NCI-H2107 treated with DMSO at 0.1 percent for 48 hours (cell line): Measurements from ENCODE around the gene DHRS4.
"Not testable (repeated sequence)": the region's sequence is repeated elsewhere in the genome, so short reads cannot be mapped to it uniquely, and the experiment has no call there.

Experiments
- DNase-seq: peaks from one replicate; lab custom pipeline; 2025; ENCODE audit not compliant: unreplicated experiment; lab: John Stamatoyannopoulos, UW

Gene DHRS4

DNA sequence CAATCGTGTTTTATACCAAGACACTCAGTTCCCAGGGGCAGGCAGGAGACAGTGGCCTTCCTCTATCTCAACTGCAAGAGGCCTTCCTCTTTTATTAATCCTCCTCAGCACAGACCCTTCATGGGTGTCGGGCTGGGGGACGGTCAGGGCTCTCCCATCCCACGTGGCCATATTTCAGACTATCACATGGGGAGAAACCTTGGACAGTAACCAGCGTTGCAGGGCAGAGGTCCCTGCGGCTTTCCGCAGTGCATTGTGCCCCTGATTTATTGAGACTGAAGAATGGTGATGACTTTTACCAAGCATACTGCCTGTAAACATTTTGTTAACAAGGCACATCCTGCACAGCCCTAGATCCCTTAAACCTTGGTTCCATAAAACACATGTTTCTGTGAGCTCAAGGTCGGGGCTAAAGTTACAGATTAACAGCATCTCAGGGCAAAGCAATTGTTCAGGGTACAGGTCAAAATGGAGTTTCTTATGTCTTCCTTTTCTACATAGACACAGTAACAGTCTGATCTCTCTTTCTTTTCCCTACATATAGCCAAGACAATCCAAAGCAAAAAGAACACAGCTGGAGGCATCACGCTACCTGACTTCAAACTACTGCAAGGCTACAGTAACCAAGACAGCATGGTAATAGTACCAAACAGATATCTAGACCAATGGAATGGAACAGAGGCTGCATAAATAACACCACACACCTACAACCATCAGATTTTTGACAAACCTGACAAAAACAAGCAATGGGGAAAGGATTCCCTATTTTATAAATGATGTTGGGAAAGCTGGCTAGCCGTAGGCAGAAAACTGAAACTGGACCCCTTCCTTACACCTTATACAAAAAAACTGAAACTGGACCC is 28.6 kb downstream of the DHRS4 start:
- DNase-seq = not testable (repeated sequence)

GRCh38 chr14:23984891-23985602 is 31.5 kb downstream of the DHRS4 start:
- DNase-seq = no peak

- not testable (repeated sequence) for DNase-seq
Measured at GRCh38 chr14:23988223-23988606, 34.6 kb downstream of the DHRS4 start.

DNA sequence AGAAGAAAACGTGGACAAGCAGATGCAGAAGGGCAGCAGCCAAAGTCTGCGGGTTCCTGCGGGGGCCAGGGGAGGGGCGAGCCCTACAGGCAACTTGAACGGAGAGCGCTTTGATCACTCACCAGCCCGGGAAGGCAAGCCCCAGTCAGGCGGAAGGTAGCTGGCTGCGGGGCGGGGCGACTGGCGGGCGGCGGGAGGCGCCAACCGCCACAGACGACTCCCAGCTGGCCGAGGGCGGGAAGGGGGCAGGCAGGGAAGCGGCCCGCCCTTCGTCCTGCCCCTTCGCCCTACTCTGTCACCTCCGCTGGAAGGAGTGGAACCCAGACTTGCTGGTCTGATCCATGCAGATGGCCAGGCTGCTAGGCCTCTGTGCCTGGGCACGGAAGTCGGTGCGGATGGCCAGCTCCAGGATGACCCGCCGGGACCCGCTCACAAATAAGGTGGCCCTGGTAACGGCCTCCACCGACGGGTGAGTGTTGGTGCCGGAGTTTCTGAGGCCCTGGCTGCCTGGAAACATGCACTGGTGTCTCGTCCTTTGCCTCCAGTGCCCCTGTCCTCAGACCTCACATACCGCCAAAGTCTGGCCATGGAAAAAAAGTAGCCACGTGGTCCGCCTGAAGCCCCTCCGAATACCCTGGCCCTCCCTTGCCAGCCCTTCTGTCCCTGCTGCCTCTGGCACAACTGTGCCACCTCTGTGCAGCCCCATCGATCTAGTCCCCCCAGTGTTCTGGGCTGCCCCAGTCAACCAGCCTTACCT is 35.2 kb downstream of the DHRS4 start, which contains the start of gene DHRS4L2:
DHRS4L2 (plus strand) TSS at position 323 of the 757 bp plus-strand sequence; CDS start at position 342, 19 bp downstream.
- not testable (repeated sequence) for DNase-seq

GRCh38 chr14:23989734-23990445 is 36.3 kb downstream of the DHRS4 start:
- DNase-seq = not testable (repeated sequence)

- not testable (repeated sequence) for DNase-seq
Measured at GRCh38 chr14:23990961-23991360, 37.4 kb downstream of the DHRS4 start.

GRCh38 chr14:23993042-23993441 is 39.5 kb downstream of the DHRS4 start:
- DNase-seq = not testable (repeated sequence)

- DNase-seq = not testable (repeated sequence)
Measured at GRCh38 chr14:23996009-23996408, 42.4 kb downstream of the DHRS4 start.

- DNase-seq = not testable (repeated sequence)
Measured at GRCh38 chr14:23996825-23997224, 43.3 kb downstream of the DHRS4 start.

GRCh38 chr14:23999640-24000039 is 46.1 kb downstream of the DHRS4 start:
- DNase-seq = not testable (repeated sequence)

DNA sequence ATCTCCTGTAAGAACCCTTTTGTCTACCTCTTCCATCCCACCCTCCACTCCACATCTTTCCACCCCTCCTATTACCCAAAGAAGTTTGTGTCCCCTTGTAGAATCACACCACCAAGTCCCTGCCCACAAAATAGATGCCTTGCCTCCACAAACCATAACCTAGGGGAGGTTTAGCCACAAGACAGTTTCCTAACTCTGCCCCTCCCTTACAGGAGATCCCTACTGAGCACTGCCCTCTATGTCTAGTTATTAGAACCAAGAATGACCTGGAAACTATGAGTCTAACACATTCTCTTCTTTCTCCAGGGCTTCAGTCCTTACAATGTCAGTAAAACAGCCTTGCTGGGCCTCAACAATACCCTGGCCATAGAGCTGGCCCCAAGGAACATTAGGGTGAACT is 47.5 kb downstream of the DHRS4 start:
- DNase-seq = not testable (repeated sequence)

- not testable (repeated sequence) for DNase-seq
Measured at GRCh38 chr14:24001679-24002078, 48.1 kb downstream of the DHRS4 start.

DNA sequence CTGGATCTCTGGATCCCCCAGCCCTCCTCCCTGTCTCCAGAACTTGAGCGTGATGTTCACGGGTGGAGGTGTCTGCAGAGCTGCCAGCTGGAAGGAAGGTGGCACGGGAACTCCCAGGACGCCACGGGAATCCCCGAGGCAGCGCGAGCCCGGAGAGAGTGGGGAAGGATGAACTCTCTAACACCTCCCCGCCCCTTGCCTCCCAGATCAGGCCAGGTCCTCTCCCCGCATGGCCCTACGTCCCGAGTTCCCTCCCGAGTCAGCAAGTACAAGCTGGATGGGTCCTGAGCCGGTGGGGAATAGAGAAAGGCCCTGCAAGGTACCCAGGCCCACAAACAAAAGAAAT is 52.9 kb downstream of the DHRS4 start:
- DNase-seq = not testable (repeated sequence)

DNA sequence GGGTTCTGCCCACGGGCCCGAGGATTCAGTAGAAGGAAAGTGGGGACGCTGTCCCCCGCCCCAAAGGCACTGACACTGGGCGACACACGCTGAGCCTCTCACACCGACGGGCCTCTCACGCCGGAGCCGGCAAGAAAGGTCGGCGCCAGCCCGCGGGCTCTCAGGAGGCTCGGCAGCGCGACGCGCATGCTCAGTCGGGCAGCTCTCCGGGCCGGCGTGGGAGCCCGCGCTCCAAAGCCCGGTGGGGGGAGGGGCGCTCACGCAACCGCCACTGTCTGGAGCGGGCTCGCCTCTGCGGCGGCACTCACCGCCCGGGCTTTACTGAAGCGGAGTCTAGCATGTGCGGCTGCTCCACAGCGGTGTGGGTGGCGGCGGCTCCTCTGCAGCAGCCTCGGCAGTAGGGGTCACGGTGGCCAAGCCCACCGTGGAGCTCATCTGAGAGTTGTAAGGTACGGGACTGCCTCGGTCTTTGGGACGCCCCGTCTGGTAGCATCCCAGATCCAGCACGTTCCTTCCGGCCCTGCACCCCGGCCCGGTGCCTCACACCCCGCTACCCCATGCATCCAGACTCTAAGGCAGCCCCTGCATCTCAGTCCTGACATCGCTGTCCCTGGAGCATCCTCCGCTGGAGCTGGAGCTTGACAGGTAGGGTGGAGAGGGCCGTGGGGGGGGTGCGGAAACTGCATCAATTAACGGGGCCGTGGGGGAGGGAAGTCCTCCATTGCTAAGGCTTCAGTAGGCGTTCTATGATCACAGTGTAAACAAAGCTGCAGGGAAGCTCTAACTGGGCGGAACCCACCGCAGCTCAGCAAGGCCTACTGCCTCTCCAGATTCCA is 53.5 kb downstream of the DHRS4 start:
- peak; percentile 54 for DNase-seq

DNA sequence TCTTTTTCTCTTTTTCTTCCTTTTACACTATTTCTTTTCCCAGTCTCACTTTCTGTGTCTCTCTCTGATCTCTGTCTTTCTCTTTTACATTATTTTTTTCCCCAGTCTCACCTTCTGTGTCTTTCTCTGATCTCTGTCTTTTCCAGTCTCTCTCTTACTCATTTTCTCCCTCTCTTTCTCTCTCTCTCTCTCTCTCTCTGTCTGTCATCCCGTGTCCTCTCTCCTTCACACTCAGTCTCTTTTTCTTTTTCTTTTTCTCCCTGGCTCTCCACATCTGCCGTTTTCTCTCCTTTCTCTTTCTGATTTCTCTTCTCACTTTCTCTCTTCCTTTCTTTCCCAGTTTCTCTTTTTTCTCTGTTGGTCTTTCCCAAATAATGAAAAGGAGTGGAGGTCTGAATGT is 57.5 kb downstream of the DHRS4 start:
- no peak for DNase-seq

DNA sequence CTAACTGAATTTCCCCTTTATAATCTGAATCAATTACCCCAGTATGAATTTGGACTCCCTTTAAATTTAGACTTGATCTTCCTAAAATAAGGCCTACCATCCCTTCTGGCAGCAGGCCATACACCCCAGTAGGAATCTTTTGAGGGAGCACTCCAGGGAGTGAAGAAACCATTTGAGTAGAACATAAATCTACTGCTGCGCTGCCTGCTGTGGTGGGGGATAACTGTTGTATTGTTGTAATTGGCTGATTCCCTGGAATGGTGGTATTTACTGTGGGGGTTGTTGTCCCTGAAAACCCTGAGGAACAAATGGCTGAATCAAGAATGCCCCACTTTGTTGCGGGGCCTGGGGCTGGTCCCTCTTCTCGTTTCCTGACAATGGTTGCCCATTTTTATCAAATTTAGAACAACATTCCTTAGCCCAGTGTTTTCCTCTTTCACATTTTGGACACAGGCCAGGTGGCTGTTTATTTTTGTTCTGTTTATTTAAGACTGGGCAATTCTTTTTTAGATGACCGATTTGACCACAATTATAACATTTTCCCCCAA is 59.2 kb downstream of the DHRS4 start:
- not testable (repeated sequence) for DNase-seq

GRCh38 chr14:24013654-24014514 is 60.3 kb downstream of the DHRS4 start:
- DNase-seq = peak; percentile 88

DNA sequence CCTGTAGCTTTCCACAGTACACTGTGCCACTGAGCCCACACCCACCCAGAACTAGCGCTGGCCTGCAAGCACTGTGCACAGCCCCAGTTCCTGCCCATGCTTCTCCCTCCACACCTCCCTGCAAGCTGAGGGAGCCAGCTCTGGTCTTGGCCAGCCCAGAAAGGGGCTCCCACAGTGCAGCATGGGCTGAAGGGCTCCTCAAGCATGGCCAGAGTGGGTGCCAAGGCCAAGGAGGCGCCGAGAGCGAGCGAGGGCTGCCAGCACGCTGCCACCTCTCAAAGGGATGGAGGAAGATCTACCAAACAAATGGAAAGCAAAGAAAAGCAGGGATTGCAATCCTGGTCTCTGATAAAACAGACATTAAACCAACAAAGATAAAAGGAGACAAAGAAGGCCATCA is 62.2 kb downstream of the DHRS4 start:
- DNase-seq = not testable (repeated sequence)
